ENCODE results near the gene CCDC88B. TPM values are rescaled to one million over a fixed set of nuclear protein-coding genes. Genes with fewer than 3 reads are reported as not detected.
A peak's percentile ranks its signal among the peaks of the same experiment; 100 is the strongest.

The CCDC88B gene
- total RNA-seq, 2 donors from 2014 or later: 8.8 to 16.2 TPM

DNA sequence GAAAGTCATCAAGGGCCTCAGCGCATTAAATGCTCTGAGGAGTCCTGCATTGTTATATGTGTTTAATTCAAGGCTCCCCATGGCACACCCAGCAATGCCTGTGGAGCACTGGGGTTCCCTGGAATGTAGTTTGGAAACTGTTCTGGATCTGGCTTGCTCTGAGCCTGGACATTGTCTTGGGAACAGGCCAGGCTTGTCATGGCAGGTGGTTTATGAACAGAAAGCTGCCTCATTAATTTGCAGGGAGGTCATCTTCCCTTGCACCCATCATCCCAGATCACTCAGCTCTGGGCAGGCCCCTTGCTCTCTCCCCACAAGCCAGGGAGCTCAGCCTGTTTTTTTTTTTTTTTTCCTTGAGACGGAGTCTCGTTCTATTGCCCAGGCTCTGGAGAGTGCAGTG, 51.8 kb downstream of the CCDC88B start:
- DNase-seq: no peak
- no peaks in the 10 kb centered on the region for H3K9me3 ChIP-seq
- no peak for ATAC-seq
- no peaks in the 10 kb centered on the region for H3K4me1 ChIP-seq
- no peak overlapping the region for H3K4me3 ChIP-seq
- intact Hi-C loops (cut with DNase I): no loop called here
- TF ChIP-seq CTCF (IDR thresholded peaks at IDR 0.05) (no peak), POLR2A (IDR thresholded peaks at IDR 0.05) (no peak)
- WGBS, 2 donors: 90 to 93% methylated on average over 3 of the region's 3 CpGs
- H3K27ac ChIP-seq: no peak overlapping the region
- H3K36me3 ChIP-seq (replicated peaks in 1 of 2; ENCODE audit: insufficient read depth in 1 of 2, low read depth in 2 of 2): no peaks in the 10 kb centered on the region
- H3K27me3 ChIP-seq: no peaks in the 10 kb centered on the region

DNA sequence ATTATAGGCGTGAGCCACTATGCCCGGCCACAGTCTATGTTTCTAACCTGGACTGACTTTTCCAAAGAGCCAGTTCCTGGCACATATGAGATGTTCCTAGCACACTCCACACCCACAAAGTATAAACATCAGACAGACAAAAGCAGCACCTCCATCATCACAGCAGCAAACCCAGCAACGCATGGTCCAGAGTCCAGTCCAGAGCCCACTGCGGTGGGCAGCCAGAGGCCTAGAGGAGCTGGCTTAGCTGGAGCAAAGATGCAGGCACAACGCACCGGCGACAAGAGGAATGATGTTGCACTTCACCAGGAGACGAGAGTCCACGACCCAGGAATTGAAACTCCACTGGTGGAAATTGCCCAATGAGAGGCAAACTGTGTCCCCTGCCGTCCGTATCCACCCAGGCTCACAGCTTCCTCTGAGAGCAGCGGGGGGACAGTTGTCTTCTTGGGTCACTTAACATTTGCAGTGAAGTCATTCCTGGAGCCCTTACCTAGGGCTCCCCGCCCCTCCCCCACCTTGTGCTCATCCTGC, 55.6 kb downstream of the CCDC88B start:
- Histone ChIP-seq H3K27ac (no peak overlapping the region), H3K4me3 (no peak overlapping the region), H3K36me3 (replicated peaks in 1 of 2; ENCODE audit: insufficient read depth in 1 of 2, low read depth in 2 of 2) (no peaks in the 10 kb centered on the region), H3K4me1 (peaks cover 5% of the 10 kb centered on the region), H3K27me3 (no peaks in the 10 kb centered on the region), H3K9me3 (no peaks in the 10 kb centered on the region)
- WGBS, 2 donors: 60 to 65% methylated on average over 10 to 13 of the region's 13 CpGs
- TF ChIP-seq CTCF (IDR thresholded peaks at IDR 0.05) (no peak), POLR2A (IDR thresholded peaks at IDR 0.05) (no peak)
- intact Hi-C loops (cut with DNase I): no loop called here
- peak in 1 of 4 donors; percentile 16 for DNase-seq
- no peak for ATAC-seq

- Histone ChIP-seq H3K9me3 (no peaks in the 10 kb centered on the region), H3K27me3 (no peaks in the 10 kb centered on the region), H3K36me3 (replicated peaks in 1 of 2; ENCODE audit: insufficient read depth in 1 of 2, low read depth in 2 of 2) (no peaks in the 10 kb centered on the region), H3K4me3 (no peak overlapping the region), H3K27ac (no peak overlapping the region), H3K4me1 (peaks cover 5% of the 10 kb centered on the region)
- TF ChIP-seq CTCF (IDR thresholded peaks at IDR 0.05): no peak
- no peak for ATAC-seq
- intact Hi-C loops (cut with DNase I): no loop called here
- WGBS, 2 donors: 28 to 46% methylated on average over 14 to 15 of the region's 15 CpGs
- DNase-seq: no peak
Observed at GRCh38 chr11:64396079-64396591, 56.1 kb downstream of the CCDC88B start.

GRCh38 chr11:64400102-64400501, 60.1 kb downstream of the CCDC88B start:
- Histone ChIP-seq H3K9me3 (no peaks in the 10 kb centered on the region), H3K4me3 (no peak overlapping the region), H3K36me3 (replicated peaks in 1 of 2; ENCODE audit: insufficient read depth in 1 of 2, low read depth in 2 of 2) (no peaks in the 10 kb centered on the region), H3K4me1 (peaks cover 5% of the 10 kb centered on the region), H3K27me3 (no peaks in the 10 kb centered on the region), H3K27ac (no peak overlapping the region)
- ATAC-seq (peak; percentile 30), DNase-seq (peak in 1 of 4 donors; percentile 26)
- WGBS, 2 donors: 65 to 69% methylated on average over 6 of the region's 6 CpGs
- TF ChIP-seq POLR2A (IDR thresholded peaks at IDR 0.05) (no peak), CTCF (IDR thresholded peaks at IDR 0.05) (no peak)
- intact Hi-C loops (cut with DNase I): no loop called here

GRCh38 chr11:64400667-64401066, 60.7 kb downstream of the CCDC88B start:
- H3K36me3 ChIP-seq (replicated peaks in 1 of 2; ENCODE audit: insufficient read depth in 1 of 2, low read depth in 2 of 2): no peaks in the 10 kb centered on the region
- ATAC-seq (peak; percentile 18), DNase-seq (peak; percentile 28 to 61 (median 48))
- H3K4me1 ChIP-seq: peaks cover 5% of the 10 kb centered on the region
- no peak for TF ChIP-seq POLR2A (IDR thresholded peaks at IDR 0.05)
- TF ChIP-seq CTCF (IDR thresholded peaks at IDR 0.05): no peak
- WGBS, 2 donors: 11 to 12% methylated on average over 3 of the region's 3 CpGs
- no peak overlapping the region for H3K4me3 ChIP-seq
- no peaks in the 10 kb centered on the region for H3K9me3 ChIP-seq
- intact Hi-C loops (cut with DNase I): no loop called here
- no peaks in the 10 kb centered on the region for H3K27me3 ChIP-seq
- H3K27ac ChIP-seq: no peak overlapping the region

All from body of pancreas (tissue), 4 donors.